Left lung (tissue), 10 donors: ENCODE measurements around the gene GGACT. TPM values are rescaled to one million over a fixed set of nuclear protein-coding genes. Genes with fewer than 3 reads are reported as not detected.
A peak's percentile ranks its signal among the peaks of the same experiment; 100 is the strongest.

Source experiments
- ATAC-seq: fragments of 200-7000 bp; cut with Tn5 transposase; one replicate; pipeline ENCODE4 v1.9.1; 2020; ENCODE audit warnings: moderate library complexity
- DNase-seq, 4 donors: peaks; one replicate each; pipeline ENCODE4 v3.0.0-alpha.2; 2013 to 2020
- H3K27ac ChIP-seq, 2 donors: fragments of 200-600 bp; sonication (generic) in 1 of 2; one replicate each; pipeline versions ENCODE4 v1.5.0 to v1.8.0; 2020 to 2021
- H3K27me3 ChIP-seq, 2 donors: fragments of 200-600 bp; sonication (generic) in 1 of 2; one replicate each; pipeline versions ENCODE4 v1.5.0 to v1.8.0; 2020 to 2021
- H3K36me3 ChIP-seq, 2 donors: fragments of 200-600 bp; sonication (generic) in 1 of 2; one replicate each; pipeline versions ENCODE4 v1.5.0 to v1.8.0; 2020 to 2021
- H3K4me1 ChIP-seq, 2 donors: fragments of 200-600 bp; one replicate each; pipeline ENCODE4 v1.8.0; 2021
- H3K4me3 ChIP-seq, 2 donors: fragments of 200-600 bp; sonication (generic) in 1 of 2; one replicate each; pipeline versions ENCODE4 v1.5.0 to v1.8.0; 2020 to 2021; ENCODE audit warnings: mild to moderate bottlenecking in 1 of 2
- H3K9me3 ChIP-seq, 2 donors: fragments of 200-600 bp; sonication (generic) in 1 of 2; one replicate each; pipeline versions ENCODE4 v1.5.0 to v1.8.0; 2020 to 2021
- CTCF ChIP-seq, 2 donors: fragments of 200-600 bp; sonication (generic) in 1 of 2; IDR thresholded peaks; one replicate each; pipeline versions ENCODE4 v1.5.0 to v1.8.0; 2021; ENCODE audit warnings: antibody characterized with exemption in 2 of 2
- intact Hi-C, 2 donors: fragments of 100-400 bp; cut with DNase I; formaldehyde crosslinking; loops; one replicate each; pipeline versions ENCODE4 v1.11.2 to v1.14.2; 2022
- polyA plus RNA-seq, 6 donors: library from polyadenylated mRNA; unstranded; fragments of 120-200 nt; gene quantifications; one replicate each; pipeline ENCODE4 v1.2.1, GENCODE V29; 2013; ENCODE audit not compliant: insufficient read length in 6 of 6
- total RNA-seq, 2 donors: library from RNA; stranded (reverse); fragmentation: NEBNext Ultra II Directional; extraction: Animal tissue kit (Norgen Biotek cat#: 25700); gene quantifications; one replicate each; pipeline ENCODE4 v1.2.1, GENCODE V29; 2021
- donor health status: DM: no; HTN: yes; CAD: no.
- donor health status: DM: no; HTN: no; CAD: no.

GGACT gene
- total and polyA plus RNA-seq, 8 donors, result 3.4 to 6.3 (median 4.5) TPM

DNA sequence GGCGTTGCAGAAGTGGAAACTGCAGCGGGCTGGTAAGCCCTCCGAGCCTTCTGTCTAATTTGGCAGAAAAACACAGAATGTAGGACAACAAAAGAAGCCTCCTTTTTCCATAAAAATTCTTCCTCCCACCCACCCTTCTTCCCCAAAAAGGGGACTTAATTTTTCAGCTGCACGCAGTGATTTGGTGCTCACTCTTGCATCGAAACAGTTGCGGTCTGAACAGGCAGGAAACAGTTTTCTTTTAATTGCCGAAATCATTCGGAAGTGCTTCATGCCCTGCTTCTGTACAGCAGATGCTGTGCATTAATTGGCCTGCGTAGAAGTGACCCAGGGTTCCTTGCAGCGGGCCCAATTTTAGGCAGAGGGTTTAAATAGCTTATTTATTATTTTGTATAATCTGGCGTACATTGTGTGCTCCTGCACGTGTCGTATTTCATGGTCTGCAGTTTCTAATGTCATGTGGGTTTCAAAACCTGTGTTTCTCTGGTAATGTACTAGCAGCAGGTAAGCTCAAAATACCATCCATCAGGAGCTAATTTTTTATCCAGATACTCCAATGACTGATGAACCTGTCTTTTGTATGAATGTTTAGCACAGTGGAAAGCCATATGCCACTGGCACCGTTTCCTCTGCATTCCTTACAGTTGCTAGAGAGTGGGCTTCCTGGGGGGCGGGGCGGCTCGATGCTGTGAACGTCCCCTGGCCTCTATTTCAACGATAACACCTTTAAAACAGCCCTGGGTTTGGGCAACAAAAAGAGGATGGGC lies 66.6 kb downstream of the GGACT start:
- H3K27ac ChIP-seq, result no peak overlapping the region
- TF ChIP-seq CTCF (IDR thresholded peaks at IDR 0.05), result no peak
- peaks cover 0 to 4% of the 10 kb centered on the region in 2 donors for H3K36me3 ChIP-seq
- no peaks in the 10 kb centered on the region for H3K9me3 ChIP-seq
- ATAC-seq (no peak), DNase-seq (no peak)
- intact Hi-C loops, result no loop called here
- H3K4me1 ChIP-seq, result no peaks in the 10 kb centered on the region
- H3K27me3 ChIP-seq, result no peaks in the 10 kb centered on the region
- H3K4me3 ChIP-seq, result no peak overlapping the region

DNA sequence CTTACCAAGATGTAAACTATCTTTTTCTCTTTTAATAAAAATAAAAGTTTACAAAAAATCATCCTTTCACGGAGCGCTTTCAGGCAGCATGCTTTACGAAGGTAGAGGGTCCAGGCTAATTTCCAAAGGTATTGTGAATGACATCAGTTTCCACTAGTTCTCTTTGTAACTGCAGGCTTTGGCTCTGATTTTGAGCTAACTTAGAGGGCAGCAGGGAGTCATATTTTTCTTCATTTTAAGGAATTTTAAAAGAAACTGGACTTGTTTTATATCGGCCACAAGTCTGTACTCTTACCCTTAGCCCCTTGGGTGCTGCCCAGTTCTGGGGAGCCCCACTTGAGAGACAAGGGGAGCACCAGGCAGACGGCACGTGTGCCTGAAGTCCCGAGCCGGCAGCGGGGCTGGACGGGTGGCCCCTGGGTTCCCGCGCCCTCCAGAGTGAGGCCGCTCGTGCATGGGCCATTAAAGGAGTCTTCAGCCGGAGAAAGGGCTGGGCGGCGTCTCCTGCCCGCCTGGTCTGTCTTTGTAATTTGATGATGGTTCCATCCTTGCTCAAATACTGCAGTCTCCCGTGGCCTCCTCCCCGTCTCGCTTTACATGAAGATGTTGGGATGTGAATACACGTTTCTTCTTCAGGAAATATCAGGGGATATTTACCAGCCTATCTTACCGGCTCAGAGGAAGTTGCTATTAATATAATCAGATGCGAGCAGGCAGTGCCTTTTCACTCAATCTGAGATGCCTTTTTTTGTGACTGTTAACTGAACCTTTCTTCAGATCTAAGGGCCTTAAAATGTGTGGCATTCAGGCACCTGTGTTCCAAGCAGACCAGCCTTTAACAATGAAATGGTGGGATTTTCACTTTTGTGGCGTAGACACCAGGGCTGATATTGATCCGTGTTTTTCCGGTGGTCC lies 67.4 kb downstream of the GGACT start:
- Histone ChIP-seq H3K27me3 (no peaks in the 10 kb centered on the region), H3K4me3 (no peak overlapping the region), H3K4me1 (no peaks in the 10 kb centered on the region), H3K27ac (no peak overlapping the region), H3K36me3 (no peaks in the 10 kb centered on the region), H3K9me3 (no peaks in the 10 kb centered on the region)
- intact Hi-C loops, result no loop called here
- no peak for TF ChIP-seq CTCF (IDR thresholded peaks at IDR 0.05)
- DNase-seq (peak in 1 of 4 donors; percentile 70), ATAC-seq (no peak)

DNA sequence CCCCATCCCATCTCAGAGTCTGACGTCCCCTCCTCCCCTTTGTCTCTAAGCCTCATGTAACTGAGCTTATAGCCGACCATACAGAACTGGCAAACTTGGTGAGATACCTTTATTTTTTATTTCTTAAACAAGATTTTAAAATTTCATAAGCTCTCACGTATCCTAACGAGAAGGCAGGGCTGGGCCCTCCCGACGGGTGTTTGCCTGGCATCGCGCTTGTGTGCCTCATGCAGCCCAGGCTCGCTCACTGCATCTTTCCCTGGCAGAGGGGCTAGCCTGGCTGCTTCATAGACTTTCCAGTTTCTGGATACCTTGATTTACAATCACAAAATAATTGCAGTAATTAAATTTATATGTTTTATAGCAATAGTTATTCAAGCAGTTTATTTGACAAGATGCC lies 69.0 kb downstream of the GGACT start:
- Histone ChIP-seq H3K4me3 (no peak overlapping the region), H3K27ac (no peak overlapping the region), H3K9me3 (no peaks in the 10 kb centered on the region), H3K36me3 (no peaks in the 10 kb centered on the region), H3K27me3 (no peaks in the 10 kb centered on the region), H3K4me1 (peaks cover 0 to 4% of the 10 kb centered on the region in 2 donors)
- intact Hi-C loops, result loop anchor here in 1 of 2 donors (10.0 kb wide), 2 partner anchors 605 to 865 kb away; no protein-coding TSS in a partner anchor
- no peak for DNase-seq
- ATAC-seq, result no peak
- TF ChIP-seq CTCF (IDR thresholded peaks at IDR 0.05), result no peak

DNA sequence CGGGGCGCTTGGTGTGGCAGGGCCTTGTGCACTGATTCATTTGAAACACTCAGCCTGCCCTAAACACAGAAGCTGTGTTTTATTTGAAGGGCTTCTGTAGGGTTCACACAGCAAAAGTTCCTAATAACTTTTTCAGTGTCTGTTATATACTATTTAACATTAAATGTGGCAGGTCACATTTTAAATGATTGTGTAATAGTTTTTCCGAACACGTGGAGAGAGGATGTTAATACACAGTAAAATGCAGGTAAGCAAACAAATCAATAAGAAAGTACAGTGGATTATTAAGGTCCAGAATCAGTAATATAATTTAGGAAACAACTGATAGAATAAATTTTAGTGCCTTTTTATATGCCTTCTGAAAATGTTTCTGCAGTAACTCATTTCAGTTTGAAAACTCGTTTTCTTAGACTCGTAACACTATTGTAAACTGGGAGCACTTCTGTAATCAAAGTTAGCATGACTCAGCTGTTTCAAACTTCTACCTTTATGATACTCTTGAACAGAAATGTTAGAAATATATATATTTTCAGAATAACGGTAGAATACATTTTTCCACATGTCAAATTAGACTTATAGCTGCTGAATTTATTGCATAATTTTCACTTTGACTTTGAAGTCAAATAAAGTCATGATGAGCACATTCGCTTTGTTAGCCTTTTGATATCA lies 70.1 kb downstream of the GGACT start:
- ATAC-seq (no peak), DNase-seq (no peak)
- H3K4me3 ChIP-seq, result no peak overlapping the region
- H3K36me3 ChIP-seq, result no peaks in the 10 kb centered on the region
- no peaks in the 10 kb centered on the region for H3K27me3 ChIP-seq
- intact Hi-C loops, result loop anchor here in 1 of 2 donors (10.0 kb wide), 2 partner anchors 604 to 864 kb away; no protein-coding TSS in a partner anchor
- H3K9me3 ChIP-seq, result no peaks in the 10 kb centered on the region
- no peak for TF ChIP-seq CTCF (IDR thresholded peaks at IDR 0.05)
- H3K4me1 ChIP-seq, result peaks cover 0 to 15% of the 10 kb centered on the region in 2 donors
- no peak overlapping the region for H3K27ac ChIP-seq
